ELR (cell line): ENCODE data around the gene GPC6.
"Not testable (repeated sequence)": the region's sequence is repeated elsewhere in the genome, so short reads cannot be mapped to it uniquely, and the experiment has no call there.

Experiments used
- DNase-seq: peaks from one replicate; pipeline ENCODE4 v3.0.0-alpha.2; 2015; ENCODE audit warnings: low read depth

GPC6 gene

DNA sequence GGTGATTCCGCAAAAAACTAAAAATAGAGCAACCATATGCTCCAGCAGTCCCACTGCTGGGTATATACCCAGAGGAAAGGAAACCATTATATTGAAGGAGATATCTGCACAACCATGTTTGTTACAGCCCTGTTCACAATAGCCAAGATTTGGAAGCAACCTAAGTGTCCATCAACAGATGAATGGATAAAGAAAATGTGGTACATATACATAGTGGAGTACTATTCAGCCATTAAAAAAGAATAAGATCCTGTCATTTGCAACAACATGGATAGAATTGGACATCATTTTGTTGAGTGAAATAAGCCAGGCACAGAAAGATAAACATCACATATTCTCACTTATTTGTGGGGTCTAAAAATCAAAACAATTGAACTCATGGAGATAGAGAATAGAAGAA, 97.3 kb downstream of the GPC6 start:
- DNase-seq = not testable (repeated sequence)

DNA sequence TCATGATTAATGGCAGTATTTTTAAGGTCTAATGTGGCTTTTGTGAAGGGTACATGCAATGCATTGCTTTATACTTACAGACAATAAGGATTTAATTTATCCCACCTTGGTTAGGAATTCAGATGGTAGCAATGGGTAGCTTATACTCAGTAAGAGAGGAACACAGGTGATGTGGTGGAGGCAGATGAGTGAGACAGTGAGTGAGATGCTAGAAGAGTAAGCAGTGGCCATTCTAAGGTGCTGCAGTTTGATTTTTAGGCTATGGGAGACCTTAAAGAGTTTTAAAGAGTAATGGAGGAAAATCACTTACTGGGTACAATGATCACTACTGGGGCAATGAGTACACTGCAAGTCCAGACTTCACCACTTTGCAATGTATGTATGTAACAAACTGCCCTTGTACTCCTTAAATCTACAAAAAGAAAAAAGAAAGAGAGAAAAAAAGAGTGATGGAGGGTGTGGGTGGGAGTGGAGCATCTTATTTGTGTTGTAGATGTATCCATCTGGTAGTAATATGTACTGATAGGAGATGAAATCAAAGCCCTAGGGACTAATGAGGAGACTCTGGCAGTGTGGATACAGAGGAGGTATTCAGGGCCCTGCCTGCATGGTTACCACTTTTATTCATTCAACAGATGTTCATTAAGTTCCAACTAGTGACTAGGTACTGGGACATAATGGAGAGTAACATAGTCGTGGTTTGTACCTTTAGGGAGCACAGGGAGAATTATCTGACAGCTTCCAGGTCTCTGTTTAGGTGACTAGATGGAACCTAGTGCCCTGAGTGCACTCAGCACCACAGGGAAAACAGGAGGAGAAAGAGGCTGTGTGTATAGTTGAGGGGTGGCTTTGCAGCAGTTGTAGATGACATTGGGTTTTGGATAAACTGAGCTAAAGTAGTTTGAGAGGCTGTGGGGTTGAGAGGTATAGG, 99.0 kb downstream of the GPC6 start:
- DNase-seq = no peak

DNA sequence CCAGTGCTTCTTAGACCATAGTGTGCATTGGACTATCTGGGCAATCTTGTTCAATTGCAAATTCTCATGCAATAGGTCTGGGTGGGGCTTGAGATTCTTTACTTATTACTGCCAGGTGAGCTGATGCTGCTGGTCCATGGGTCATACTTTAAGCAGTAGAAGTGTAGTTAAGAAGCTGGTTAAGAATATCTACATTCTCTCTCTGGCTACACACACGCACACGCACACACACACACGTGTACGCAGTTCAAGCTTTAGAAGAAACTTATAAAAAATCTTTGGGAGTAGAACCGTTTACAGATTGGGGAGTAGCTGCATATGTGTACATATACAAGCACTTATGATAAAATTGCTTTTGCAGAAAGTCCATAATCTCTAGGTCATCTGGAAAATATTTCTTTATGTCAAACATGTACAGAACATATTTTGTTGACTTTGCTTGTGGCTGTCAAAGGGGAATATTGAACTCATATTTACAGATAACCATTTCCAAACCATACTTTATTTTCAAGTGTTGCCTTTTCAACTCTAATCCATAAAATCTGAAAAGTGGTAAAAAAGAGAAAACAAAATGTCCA, 99.7 kb downstream of the GPC6 start:
- no peak for DNase-seq

DNA sequence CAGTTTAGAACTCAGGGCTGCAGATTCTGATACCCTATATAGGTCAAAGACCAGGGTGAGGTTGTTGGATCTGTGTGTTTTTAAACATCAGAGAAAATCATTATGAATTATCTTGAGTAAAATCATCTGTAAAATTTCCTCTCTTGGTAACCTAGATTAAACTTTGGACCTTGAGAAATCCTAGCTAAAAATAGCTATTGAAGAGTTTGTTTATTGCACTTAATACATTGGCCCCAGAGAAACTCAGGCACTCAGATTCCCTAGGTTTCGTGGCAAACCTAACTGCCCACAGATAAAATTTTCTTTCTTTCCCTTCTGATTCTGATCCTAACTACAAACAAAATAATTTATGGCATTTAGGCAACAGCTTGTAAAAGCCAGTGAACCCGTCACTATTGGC, 102.3 kb downstream of the GPC6 start:
- no peak for DNase-seq

DNA sequence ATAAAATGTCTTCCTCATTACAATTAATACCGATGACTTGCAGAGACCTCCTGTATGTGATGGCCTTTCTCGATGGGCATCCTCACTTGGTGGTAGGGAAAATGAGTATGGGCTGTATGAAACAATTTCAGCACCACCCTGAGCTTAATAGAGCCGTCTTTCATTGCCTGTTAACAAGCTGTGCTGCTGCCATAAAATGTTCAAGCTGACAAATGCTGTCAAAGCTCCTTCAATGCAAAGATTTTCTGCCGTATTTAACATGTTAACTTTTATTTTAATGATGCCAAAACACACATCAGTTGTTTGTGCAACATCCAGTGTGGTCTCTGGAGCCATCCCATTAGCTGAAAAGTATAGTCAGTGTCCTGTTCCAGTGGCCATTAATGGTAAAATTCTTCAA, 110.1 kb downstream of the GPC6 start:
- DNase-seq = no peak

DNA sequence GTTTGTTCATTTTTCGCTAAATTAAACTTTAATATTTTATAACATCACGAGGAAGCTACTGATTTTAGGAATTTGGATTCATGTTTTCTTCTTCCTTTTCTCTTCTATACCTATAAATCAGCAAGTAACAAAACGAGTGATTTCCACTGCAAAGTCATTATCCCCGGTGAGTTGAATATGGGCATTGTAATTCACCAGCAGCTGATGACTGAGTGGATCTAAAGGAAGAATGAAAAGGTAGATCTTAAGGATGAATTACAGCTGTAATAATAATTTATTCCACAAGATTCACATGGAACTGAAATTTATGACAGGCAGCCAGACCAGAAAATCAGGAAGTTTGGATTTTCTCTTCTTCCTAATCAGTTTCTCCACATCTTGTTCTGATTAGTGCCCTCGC, 111.4 kb downstream of the GPC6 start:
- DNase-seq = no peak

DNA sequence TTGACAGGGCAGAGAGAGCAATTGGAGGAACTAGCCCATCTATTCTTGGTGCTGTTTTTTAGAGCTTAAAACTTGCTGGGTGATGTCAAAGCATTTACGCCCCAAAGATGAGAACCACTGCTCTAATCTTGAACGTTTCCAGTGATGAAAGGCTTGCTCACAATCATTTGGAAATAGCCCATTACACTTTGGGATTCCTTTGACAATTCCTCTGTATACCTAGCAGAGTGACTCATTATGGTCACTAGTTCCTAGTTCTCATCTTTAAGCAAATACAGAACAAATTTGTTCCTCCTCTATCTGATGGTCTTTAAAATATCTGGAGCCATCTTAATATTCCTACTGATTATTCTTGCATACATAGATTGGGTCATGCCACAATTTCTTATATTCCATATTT, 112.3 kb downstream of the GPC6 start:
- DNase-seq = no peak

DNA sequence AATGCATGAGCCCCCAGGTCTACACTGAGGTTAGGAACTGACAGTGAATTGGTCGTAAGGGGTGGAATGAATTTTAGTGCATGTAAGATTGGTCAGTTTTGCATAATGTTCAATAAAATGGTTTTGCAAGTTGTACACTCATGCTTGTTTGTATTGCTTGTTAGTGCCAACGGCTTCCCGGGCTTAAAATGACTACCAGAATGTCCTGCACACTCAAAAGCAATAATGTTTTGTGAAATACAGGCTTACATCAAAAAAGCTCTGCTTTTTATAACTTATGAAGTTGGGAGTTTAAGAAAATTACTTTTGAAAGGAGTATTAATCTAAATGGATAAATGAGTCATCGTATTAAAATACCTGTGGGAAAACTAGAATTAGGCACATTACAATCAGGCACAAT, 112.9 kb downstream of the GPC6 start:
- no peak for DNase-seq

DNA sequence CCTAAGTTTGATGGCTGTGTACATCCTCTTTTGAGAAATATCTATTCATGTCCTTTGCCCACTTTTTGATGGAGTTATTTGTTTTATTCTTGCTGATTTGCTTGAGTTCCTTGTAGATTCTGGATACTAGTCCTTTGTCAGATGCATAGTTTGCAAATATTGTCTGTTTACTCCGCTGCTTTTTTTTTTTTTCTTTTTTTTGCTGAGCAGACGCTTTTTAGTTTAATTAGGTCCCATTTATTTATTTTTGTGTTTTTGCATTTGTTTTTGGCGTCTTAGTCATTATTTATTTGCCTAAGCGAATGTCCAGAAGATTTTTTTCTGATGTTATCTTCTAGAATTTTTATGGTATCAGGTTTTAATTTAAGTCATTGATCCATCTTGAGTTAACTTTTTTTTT, 114.9 kb downstream of the GPC6 start:
- DNase-seq = no peak

DNA sequence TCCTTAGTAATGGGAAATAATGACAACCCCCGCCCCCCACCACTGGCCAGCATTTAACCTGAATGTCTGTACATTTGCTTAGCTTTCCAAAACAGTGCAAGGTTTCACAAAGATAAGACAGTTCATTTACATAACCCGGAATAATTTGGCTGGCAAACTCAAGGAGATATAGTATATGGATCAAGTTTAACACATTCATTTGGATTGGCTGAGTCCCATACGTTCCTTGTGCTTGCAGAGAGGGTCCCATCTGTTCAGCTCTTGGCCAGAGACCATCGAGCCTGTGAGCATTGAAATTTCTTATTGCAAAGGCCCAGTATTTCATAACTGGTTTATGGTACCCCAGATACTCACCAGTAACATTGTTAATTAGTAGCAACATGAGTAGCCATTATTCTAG, 116.5 kb downstream of the GPC6 start:
- no peak for DNase-seq

DNA sequence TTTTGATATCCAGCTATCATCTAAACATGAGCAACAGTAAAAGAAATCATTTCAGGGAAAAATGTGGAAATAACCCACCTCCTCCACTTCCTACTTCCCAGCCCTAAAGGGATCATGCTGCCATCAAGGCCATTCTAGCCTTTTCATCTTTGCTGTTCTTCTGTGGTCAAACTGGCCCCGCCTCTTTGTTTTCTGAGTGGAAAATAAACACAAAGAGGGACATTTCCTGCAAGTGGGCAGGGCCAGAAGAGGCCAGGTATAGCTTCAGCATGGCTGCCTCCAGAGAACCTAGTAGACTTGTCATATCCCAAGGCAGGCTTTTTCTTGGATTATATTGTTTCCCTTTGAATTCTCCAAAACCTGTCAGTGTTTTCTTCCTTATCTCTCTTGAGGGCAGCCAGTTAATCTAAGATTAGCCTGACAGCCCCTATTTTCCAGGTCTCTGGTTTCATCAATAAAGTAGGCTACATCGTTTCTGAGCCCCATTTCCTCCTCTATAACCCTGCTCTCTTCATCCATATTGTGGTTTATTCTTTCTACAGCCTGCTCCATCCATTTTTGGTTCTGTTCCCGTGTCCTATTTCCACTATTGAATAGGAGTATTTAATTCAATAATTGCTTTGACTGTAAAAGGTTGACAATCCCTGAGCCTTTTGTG, 117.6 kb downstream of the GPC6 start:
- DNase-seq = no peak

DNA sequence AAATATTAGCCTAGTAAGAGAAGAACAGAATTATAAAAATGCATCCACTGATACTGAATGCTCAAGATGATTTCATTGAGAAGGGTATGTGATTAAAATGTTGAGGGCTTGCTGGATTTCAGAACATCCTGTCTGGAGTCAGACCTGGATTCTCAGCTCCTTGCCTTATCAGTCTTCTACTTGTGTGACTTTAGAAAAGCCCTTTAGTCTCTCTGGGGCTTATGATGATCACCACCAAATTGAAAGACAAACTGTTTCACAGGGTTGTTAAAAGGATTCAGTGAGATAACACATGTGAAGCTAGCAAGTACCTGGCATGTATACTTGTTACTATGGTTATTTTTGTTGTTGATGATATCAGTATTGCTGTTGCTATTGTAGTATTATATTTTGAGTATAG, 118.4 kb downstream of the GPC6 start:
- DNase-seq = no peak

DNA sequence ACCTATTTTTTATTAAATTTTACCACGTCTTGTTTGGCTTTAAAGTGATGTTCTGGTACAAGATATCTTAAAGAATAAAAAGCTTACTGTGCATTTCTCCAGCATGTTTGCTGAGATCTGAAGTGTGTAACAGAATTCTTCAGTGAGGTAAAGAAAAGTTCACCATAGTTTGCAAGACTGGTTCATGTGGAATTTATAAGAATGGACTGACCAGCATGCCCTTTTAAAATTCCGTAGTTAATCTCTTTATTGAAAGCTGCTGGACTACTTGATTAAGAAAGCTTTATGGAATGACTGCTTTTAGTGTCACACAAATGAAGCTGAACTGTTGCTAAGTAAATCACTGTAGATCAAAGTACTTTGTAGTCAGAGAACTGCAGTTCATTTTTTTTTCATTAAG, 119.2 kb downstream of the GPC6 start:
- DNase-seq = no peak

DNA sequence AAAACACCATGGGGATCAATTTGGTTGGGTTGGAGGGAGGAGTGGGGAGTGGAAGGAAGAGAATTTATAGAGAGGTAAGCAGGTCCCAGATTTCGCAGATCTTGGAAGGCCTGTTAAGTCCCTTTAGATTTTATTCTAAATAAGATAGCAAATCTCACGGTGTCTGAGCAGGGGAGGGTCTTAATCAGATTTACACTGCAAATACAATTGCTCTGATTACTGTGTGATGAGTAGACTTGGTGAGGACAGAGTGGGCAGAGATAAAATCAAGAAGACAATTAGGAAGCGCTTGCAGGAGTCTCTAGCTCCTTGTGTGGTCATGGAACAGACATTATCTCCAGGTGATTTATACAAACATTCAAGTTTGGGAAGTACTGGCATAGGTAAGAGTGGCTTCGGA, 126.0 kb downstream of the GPC6 start:
- DNase-seq = no peak

DNA sequence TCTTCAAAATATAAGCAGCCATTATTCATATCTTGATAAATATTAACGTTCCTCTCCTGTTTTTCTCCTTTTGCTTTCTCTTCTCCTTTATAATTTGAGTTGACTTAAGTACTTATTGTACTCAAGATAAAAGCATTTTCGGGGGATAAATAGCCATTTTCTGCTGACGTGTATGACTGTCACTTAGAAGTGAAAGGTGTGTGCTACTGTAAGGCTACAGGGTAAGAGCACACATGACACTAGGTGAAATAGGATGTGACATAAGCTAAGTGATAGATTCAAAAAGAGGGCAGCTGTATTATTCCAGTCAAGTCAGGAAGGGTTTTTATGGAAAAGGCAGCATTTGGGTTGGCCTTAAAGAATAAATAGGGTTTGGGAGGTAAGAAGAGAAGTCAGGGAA, 128.5 kb downstream of the GPC6 start:
- DNase-seq = no peak

DNA sequence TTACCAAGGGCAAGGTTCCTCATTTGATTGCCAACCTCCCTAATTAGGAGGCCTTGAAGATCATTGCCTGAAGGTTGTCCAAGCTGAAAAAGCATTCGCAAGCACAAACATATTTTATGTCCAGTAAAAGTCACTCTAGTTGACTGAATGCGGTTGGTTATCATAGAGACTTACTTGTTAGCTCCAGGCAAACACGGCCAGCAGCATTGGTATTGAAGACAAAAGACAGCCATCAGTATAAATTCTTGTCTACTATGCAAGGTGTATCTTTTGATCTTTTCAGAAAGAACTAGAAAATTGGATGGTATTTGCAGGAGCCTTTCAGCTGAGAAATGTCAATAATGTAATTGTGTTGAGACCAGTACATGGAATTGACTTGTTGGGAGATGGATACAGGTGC, 129.9 kb downstream of the GPC6 start:
- no peak for DNase-seq

DNA sequence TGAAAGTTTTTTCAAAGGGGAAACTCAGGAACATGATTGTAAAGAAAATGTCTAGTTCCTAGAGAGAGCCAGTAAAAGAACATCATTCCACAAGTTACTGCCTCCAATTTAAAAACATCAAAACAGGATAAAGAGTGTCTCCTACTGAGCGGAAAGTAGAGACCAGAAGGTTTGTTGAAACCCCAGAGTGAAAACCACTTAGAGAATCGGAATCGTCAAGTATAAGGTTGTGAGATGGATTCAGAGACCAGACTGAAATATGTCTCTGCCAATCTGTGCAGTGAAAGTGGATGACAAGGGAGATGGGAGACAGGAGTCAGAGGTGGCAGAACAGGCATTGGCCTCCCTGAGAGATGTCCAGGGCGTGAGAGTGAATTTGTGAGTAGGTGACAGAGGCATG, 133.4 kb downstream of the GPC6 start:
- DNase-seq = no peak

DNA sequence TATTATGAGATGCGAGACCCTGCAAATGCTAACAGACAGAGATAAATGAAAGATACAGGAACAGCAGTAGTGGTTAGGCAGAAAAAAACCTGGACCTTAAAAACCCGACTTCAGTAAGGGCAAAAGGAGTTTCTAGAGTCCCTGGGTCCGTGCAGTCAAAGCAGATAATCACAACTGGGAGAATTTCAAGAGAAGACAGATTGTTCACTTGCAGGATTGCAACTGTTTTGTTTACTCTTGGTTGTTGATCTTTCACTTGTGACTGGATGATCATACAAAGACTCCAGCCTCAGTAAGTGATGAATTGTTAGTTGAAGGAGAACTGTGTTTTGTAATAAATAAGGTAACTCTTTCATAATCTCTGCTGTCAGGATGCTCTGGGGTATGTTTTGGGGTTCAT, 135.1 kb downstream of the GPC6 start:
- DNase-seq = no peak

DNA sequence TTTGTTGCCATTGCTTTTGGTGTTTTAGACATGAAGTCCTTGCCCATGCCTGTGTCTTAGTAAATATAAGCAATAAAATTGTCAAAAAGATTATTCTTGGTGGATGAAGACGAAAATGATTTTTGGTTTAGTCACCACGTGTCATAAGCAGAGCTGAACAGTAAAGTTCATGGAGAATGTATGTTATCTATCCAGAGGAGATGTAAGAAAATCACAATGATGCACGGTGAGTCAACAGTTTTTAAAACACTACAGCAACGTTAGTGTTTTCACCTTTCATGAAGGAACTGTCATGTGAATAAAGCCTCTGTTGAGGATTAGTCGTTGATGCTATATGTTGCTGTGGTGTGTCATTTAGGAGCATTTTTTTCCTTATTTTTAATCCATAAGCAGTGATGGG, 137.6 kb downstream of the GPC6 start:
- DNase-seq = peak; percentile 48

DNA sequence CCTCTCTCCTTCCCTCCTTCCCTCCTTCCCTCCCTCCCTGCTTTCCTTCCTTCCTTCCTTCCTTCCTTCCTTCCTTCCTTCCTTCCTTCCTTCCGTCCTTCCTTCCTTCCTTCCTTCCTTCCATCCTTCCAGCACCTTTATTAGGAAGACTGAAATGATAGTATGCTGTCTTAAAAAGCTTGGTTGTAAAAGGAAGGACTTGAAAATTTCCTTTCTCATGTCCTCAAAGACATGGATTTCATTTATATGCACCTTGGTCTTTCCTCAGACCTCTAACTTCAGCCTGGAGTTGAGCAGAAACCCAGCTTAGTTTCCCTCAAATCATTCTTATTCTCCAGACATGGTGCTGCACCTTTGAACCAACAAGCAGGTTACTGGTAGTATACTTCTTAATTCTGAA, 141.7 kb downstream of the GPC6 start:
- DNase-seq = no peak

DNA sequence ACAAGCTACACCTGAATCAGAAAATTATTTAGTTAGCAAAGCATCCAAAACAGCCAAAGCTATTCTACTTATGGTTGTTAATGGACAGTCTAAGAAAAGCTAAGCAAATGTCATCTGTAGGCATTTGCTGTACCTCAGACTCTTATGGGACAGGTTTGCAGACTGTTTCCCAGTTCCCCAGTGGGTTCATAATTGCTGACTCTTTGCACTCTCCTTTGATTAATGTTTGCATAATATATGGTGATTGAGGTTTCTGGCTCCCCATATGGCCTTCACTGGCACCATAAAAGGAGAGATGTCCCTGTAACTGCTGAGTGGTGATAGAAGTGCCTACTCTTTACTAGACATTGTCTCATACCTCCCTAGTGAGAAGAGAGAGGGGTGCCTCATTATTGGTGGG, 142.1 kb downstream of the GPC6 start:
- no peak for DNase-seq

DNA sequence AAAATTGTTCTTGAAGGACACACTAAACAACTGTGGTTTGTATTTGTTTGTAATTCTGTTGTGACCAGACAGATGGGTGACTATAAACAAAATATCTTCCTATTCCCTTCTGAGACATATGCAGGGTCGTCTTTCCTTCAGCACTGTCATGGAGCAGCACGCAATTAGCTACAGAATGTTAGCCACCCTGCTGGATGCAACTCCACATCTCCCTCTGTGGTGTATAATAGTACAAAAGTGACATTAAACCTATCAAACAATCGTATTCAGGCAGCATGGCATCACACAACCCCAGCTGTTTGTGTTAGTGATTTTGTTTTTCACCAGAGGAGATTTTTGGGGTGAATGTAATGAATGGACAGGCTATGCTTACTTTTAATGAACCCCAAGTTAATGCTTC, 146.2 kb downstream of the GPC6 start:
- no peak for DNase-seq

DNA sequence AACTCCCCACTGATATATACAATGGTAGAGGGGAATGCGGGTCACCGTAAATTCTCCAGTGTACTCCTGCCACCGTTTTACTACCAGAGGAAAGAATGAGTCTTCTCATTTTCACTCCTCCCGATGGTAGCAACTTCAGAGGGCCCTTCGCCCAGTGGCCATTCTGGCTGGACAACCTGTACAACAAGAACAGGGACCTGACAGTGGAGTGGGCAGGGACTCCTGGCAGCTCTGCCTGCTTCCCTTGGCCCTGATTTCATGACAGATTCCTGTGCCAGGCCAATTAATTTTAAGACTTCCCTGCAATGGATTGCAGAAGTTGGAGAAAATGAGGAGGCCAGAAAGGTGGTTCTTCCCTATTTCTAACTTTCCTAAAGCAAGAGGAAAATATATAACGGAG, 148.9 kb downstream of the GPC6 start:
- no peak for DNase-seq
